Mesodermal cell (in vitro differentiated cells): ENCODE data around the gene SPEF2.

Source experiments
- H3K27ac ChIP-seq: 2 replicates; pipeline ENCODE4 v1.7.0; 2013; ENCODE audit warnings: mild to moderate bottlenecking, low read depth, low read length, moderate library complexity; ENCODE audit not compliant: severe bottlenecking
- H3K36me3 ChIP-seq: 2 replicates; pipeline ENCODE4 v1.7.1; 2013; ENCODE audit warnings: mild to moderate bottlenecking, low read length, moderate library complexity; ENCODE audit not compliant: control insufficient read depth, insufficient read depth
- H3K4me1 ChIP-seq: one replicate; pipeline ENCODE4 v1.7.1; 2013; ENCODE audit warnings: mild to moderate bottlenecking, low read length; ENCODE audit not compliant: insufficient read depth, control insufficient read depth, poor library complexity, severe bottlenecking
- H3K4me3 ChIP-seq: 2 replicates; pipeline ENCODE4 v1.7.0; 2013; ENCODE audit warnings: low read length, control low read depth, mild to moderate bottlenecking; ENCODE audit not compliant: insufficient read depth, poor library complexity, severe bottlenecking; ENCODE audit errors: extremely low read depth
- H3K9me3 ChIP-seq: 2 replicates; pipeline ENCODE4 v1.7.1; 2013; ENCODE audit warnings: mild to moderate bottlenecking, low read length, moderate library complexity; ENCODE audit not compliant: control insufficient read depth
- WGBS, 2 experiments: methylation state at CpG; one replicate each; pipeline ENCODE4 v1.1.5; 2013; ENCODE audit warnings: missing lambda C conversion rate in 2 of 2; ENCODE audit not compliant: insufficient coverage in 2 of 2; 5-methylcytosine and 5-hydroxymethylcytosine counted together

Gene SPEF2

GRCh38 chr5:35816881-35817521 lies 199.3 kb downstream of the SPEF2 start:
- no peaks in the 10 kb centered on the region for H3K36me3 ChIP-seq
- no peaks in the 10 kb centered on the region for H3K9me3 ChIP-seq
- WGBS, 2 experiments, result 64 to 80% methylated on average over 4 of the region's 4 CpGs
- no peak overlapping the region for H3K27ac ChIP-seq
- H3K4me3 ChIP-seq, result no peak overlapping the region
- no peaks in the 10 kb centered on the region for H3K4me1 ChIP-seq

DNA sequence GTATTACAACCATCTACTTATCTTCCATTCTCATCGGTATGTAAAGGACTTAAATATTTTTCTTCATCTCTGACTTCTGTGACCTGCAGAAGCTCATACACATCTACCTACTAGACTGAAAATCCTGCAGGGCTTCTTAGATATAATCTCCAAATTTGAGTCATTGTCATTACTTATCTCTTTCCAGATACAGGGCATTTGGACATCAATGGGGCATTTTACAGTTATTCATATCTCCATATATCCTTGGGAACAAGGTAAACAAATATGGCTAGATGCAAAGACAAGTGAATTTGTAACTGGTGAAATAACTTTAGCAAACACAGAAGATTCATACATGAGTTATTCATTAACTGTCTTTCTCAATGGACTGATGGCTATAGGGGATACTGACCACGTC lies 201.4 kb downstream of the SPEF2 start:
- H3K36me3 ChIP-seq, result no peaks in the 10 kb centered on the region
- no peak overlapping the region for H3K4me3 ChIP-seq
- H3K27ac ChIP-seq, result no peak overlapping the region
- 86 to 100% methylated on average over 1 of the region's 2 CpGs for WGBS, 2 experiments
- H3K9me3 ChIP-seq, result no peaks in the 10 kb centered on the region
- no peaks in the 10 kb centered on the region for H3K4me1 ChIP-seq

DNA sequence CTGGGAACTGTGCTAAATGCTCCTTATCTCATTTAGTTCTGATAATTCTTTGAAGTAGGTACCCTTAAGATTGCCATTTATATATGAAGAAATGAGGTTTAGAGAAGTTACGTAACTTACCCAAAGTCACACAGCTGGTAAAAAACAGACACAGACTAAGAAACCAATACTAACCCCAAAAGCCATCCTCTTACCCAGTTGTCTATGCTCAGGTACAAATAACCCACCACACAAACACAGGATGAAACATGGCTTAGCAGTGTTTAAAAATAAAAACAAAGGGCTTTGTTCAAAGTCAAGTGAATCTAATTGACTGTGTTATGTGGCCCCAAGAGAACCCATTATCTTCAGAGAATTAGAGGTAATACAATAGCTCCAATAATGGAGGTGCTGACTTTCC lies 202.0 kb downstream of the SPEF2 start:
- no peak overlapping the region for H3K27ac ChIP-seq
- no peaks in the 10 kb centered on the region for H3K4me1 ChIP-seq
- H3K4me3 ChIP-seq, result no peak overlapping the region
- WGBS, 2 experiments, result no CpG with 5 or more reads among the region's 1 CpG
- no peaks in the 10 kb centered on the region for H3K36me3 ChIP-seq
- H3K9me3 ChIP-seq, result no peaks in the 10 kb centered on the region

GRCh38 chr5:35820735-35821134 lies 203.1 kb downstream of the SPEF2 start:
- 77 to 100% methylated on average over 3 to 4 of the region's 4 CpGs for WGBS, 2 experiments
- H3K9me3 ChIP-seq, result no peaks in the 10 kb centered on the region

DNA sequence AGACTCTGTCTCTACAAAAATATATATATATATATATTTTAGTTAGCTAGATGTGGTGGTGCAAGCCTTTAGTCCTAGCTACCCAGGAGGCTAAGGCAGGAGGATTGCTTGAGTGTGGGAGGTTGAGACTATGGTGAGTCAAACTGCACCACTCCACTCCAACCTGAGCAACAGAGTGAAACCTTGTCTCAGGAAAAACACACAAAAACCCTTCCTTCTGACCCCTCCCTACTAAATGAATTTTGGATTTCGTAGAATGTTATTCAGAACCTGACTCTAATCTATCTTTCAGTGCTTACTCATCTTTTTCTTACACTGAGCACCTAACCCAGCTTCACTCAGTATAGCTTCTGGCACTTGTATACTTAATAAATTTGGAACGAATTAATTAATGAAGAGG lies 203.8 kb downstream of the SPEF2 start:
- no peaks in the 10 kb centered on the region for H3K4me1 ChIP-seq
- no peak overlapping the region for H3K4me3 ChIP-seq
- H3K36me3 ChIP-seq, result no peaks in the 10 kb centered on the region
- no peak overlapping the region for H3K27ac ChIP-seq
- H3K9me3 ChIP-seq, result no peaks in the 10 kb centered on the region
- 100% methylated on average over 1 of the region's 2 CpGs; no CpG with 5 or more reads in 1 of the 2 experiments for WGBS, 2 experiments

More at GRCh38 chr5:35820735-35821134, 203.1 kb downstream of the SPEF2 start:
- H3K36me3 ChIP-seq, result no peaks in the 10 kb centered on the region
- H3K4me3 ChIP-seq, result no peak overlapping the region
- H3K27ac ChIP-seq, result no peak overlapping the region
- no peaks in the 10 kb centered on the region for H3K4me1 ChIP-seq

DNA sequence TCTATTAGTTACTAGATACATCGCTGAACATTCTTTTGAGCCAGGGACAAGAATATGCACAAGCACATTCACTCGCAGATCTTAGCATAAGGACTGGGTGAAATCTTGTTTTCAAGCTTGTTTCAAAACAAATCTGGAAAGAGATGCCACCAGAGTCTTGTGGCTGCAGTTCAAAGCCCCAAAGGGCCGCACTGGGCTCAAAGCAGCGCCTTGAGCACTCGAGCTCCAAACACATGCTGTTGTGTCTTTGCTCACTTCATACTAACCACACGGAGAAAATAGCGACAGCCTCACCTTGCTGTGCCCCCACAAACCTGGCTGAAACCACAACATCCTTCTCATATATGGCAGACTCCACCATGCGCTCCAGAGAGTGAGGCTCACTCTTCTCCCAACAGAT lies 204.8 kb downstream of the SPEF2 start:
- H3K4me3 ChIP-seq, result no peak overlapping the region
- no peaks in the 10 kb centered on the region for H3K4me1 ChIP-seq
- H3K36me3 ChIP-seq, result no peaks in the 10 kb centered on the region
- no peak overlapping the region for H3K27ac ChIP-seq
- no peaks in the 10 kb centered on the region for H3K9me3 ChIP-seq
- 81 to 93% methylated on average over 6 to 7 of the region's 8 CpGs for WGBS, 2 experiments

DNA sequence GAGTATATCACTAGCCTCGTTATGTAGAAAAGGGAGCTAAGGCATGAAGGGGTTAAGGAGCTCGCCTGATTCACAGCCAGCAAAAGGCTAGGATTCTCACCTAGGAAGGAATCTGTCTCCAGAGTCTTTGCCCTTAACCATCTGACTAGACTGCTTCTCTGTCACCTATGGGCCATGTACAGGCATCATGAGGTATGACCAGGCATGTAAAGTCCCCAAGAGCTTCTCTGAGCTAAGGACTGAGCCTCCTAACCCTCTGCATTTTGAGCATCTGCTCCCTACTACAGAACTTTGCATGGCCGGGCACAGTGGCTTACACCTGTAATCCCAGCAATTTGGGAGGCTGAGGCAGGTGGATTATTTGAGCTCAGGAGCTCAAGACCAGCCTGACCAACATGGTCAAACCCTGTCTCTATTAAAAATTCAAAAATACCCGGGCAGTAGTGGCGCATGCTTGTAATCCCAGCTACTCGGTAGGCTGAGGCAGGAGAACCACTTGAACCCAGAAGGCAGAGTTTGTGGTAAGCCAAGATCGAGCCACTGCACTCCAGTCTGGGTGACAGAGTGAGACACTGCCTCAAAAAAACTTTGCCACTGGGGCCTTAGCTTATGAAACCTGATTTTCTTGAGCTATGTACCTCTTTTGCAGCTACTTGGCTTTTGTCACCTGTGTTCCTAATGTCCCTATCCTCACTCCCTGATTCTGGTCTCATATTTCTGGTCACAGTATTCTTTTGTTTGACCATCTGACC lies 205.9 kb downstream of the SPEF2 start:
- no peaks in the 10 kb centered on the region for H3K9me3 ChIP-seq
- WGBS, 2 experiments, result 66 to 80% methylated on average over 6 to 7 of the region's 7 CpGs
- H3K27ac ChIP-seq, result no peak overlapping the region
- no peak overlapping the region for H3K4me3 ChIP-seq
- no peaks in the 10 kb centered on the region for H3K4me1 ChIP-seq
- no peaks in the 10 kb centered on the region for H3K36me3 ChIP-seq

DNA sequence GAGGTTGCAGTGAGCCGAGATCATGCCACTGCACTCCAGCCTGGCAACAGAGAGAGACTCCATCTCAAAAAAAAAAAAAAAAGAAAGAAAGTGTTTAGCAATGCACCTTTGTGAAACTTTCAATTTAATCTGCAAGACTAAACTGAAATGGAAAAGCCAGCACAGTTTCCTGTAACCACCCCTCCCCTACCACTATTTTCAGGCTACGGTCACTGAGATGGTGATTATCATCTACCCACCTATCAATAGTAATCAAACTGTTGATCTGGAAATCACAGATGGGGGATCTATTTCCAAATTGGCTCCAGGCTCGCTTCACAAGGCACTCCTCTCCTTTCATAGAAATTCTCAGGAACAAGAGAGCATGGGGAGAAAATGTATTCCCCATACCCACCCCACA lies 208.4 kb downstream of the SPEF2 start:
- H3K9me3 ChIP-seq, result no peaks in the 10 kb centered on the region
- WGBS, 2 experiments, result 100% methylated on average over 1 of the region's 3 CpGs
- no peak overlapping the region for H3K27ac ChIP-seq

GRCh38 chr5:35826554-35826953 lies 208.9 kb downstream of the SPEF2 start:
- H3K4me3 ChIP-seq, result no peak overlapping the region
- H3K9me3 ChIP-seq, result no peaks in the 10 kb centered on the region
- H3K27ac ChIP-seq, result no peak overlapping the region
- WGBS, 2 experiments, result 83 to 100% methylated on average over 1 to 2 of the region's 2 CpGs
- H3K4me1 ChIP-seq, result no peaks in the 10 kb centered on the region
- H3K36me3 ChIP-seq, result no peaks in the 10 kb centered on the region

More for the DNA sequence above, 208.4 kb downstream of the SPEF2 start:
- Histone ChIP-seq H3K4me1 (no peaks in the 10 kb centered on the region), H3K4me3 (no peak overlapping the region), H3K36me3 (no peaks in the 10 kb centered on the region)

DNA sequence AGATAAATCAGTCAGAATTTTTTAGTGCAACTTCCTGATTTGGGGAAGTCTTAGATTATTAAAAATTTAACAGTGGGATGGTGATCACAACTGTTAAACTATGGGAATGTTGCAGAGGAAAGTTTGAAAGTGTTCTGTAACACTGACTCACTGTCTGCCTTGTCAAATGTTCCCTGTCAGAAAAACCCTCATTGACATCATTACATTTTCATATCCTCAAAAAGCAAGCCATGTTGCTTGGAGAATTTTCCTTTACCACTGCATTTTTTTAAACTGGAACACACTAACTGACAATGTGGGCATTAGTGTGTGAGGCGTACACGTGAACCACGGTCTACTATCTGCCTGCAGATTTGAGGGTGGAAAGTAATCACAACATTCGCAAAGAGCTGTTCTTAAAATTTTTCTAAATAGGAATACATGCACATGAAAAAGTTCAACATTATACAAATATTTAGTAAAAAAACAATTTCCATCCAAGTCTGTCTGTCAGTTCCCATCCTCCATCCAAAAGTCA lies 210.5 kb downstream of the SPEF2 start:
- H3K4me3 ChIP-seq, result no peak overlapping the region
- no CpG with 5 or more reads among the region's 4 CpGs for WGBS, 2 experiments
- no peaks in the 10 kb centered on the region for H3K9me3 ChIP-seq
- H3K36me3 ChIP-seq, result no peaks in the 10 kb centered on the region
- no peaks in the 10 kb centered on the region for H3K4me1 ChIP-seq
- H3K27ac ChIP-seq, result no peak overlapping the region

GRCh38 chr5:35830587-35830986 lies 212.9 kb downstream of the SPEF2 start:
- Histone ChIP-seq H3K4me1 (no peaks in the 10 kb centered on the region), H3K4me3 (no peak overlapping the region), H3K9me3 (no peaks in the 10 kb centered on the region), H3K27ac (no peak overlapping the region), H3K36me3 (no peaks in the 10 kb centered on the region)
- 67 to 92% methylated on average over 1 to 2 of the region's 4 CpGs for WGBS, 2 experiments
